IMR-90 (cell line): ENCODE measurements around the gene WBP1L. TPM values are rescaled to one million over a fixed set of nuclear protein-coding genes. Genes with fewer than 3 reads are reported as not detected.

Experiments
- ATAC-seq: fragments of 200-7000 bp; cut with Tn5 transposase; 2 replicates; pipeline ENCODE4 v1.9.1; 2020; ENCODE audit warnings: low read depth, mild to moderate bottlenecking, moderate library complexity
- BruUV-seq: library from RNA; stranded (reverse); fragments of 400-500 nt; replicated peaks from 2 replicates; lab custom pipeline; 2021; lab: Mats Ljungman, UMichigan
- CTCF ChIA-PET: fragments of 300-600 bp; formaldehyde crosslinking; extraction: SDS; loops from one replicate; lab custom pipeline; 2021; ENCODE audit warnings: antibody characterized with exemption; lab: Yijun Ruan, JAX
- POLR2A ChIA-PET: fragments of 300-600 bp; sonication (Branson Sonifier 250); formaldehyde crosslinking; loops from one replicate; lab custom pipeline; 2022; ENCODE audit warnings: antibody characterized with exemption; ENCODE audit not compliant: unreplicated experiment; lab: Charles Lee
- DNase-seq: peaks from one replicate; pipeline ENCODE4 v3.0.0; 2013
- H2AFZ ChIP-seq: replicated peaks from 2 replicates; pipeline ENCODE3; 2013; ENCODE audit warnings: low read length, mild to moderate bottlenecking; ENCODE audit not compliant: poor library complexity
- H2AK5ac ChIP-seq: 2 replicates; pipeline ENCODE4 v1.6.1; 2013; ENCODE audit warnings: low read depth, low read length, inconsistent platforms
- H2AK9ac ChIP-seq: replicated peaks from 2 replicates; pipeline ENCODE3; 2013; ENCODE audit warnings: mild to moderate bottlenecking, low read depth, low read length, moderate library complexity; ENCODE audit not compliant: poor library complexity
- H2BK120ac ChIP-seq: 2 replicates; pipeline ENCODE4 v1.6.1; 2013; ENCODE audit warnings: low read depth, low read length, inconsistent platforms
- H2BK15ac ChIP-seq: 3 replicates; pipeline ENCODE4 v1.6.1; 2013; ENCODE audit warnings: low read depth, low read length, inconsistent platforms
- H2BK20ac ChIP-seq: 2 replicates; pipeline ENCODE4 v1.6.1; 2013; ENCODE audit warnings: low read depth, mild to moderate bottlenecking, inconsistent platforms, low read length, moderate library complexity
- H2BK5ac ChIP-seq: 2 replicates; pipeline ENCODE4 v1.6.1; 2013; ENCODE audit warnings: mild to moderate bottlenecking, low read depth, low read length, inconsistent platforms; ENCODE audit not compliant: poor library complexity, severe bottlenecking
- H3K14ac ChIP-seq: replicated peaks from 2 replicates; pipeline ENCODE4 v1.6.1; 2013; ENCODE audit warnings: low read depth, low read length, inconsistent platforms
- H3K18ac ChIP-seq: 2 replicates; pipeline ENCODE4 v1.6.1; 2013; ENCODE audit warnings: low read depth, low read length, control low read depth
- H3K23ac ChIP-seq: 2 replicates; pipeline ENCODE4 v1.6.1; 2013; ENCODE audit warnings: low read depth, low read length, inconsistent platforms
- H3K27ac ChIP-seq: 2 replicates; pipeline ENCODE4 v1.5.1; 2013; ENCODE audit warnings: mild to moderate bottlenecking, control low read depth, low read length; ENCODE audit not compliant: insufficient read depth
- H3K27me3 ChIP-seq: 2 replicates; pipeline ENCODE4 v1.6.1; 2013; ENCODE audit warnings: low read length; ENCODE audit not compliant: control insufficient read depth, insufficient read depth
- H3K36me3 ChIP-seq: 2 replicates; pipeline ENCODE4 v1.6.1; 2013; ENCODE audit warnings: low read length, mixed read lengths; ENCODE audit not compliant: control insufficient read depth, insufficient read depth
- H3K4ac ChIP-seq: 2 replicates; pipeline ENCODE4 v1.6.1; 2013; ENCODE audit warnings: low read depth, low read length, inconsistent platforms
- H3K4me1 ChIP-seq: 2 replicates; pipeline ENCODE4 v1.6.1; 2013; ENCODE audit warnings: low read length, mixed read lengths; ENCODE audit not compliant: control insufficient read depth, insufficient read depth
- H3K4me2 ChIP-seq: 2 replicates; pipeline ENCODE4 v1.6.1; 2013; ENCODE audit warnings: low read depth, mild to moderate bottlenecking, control low read depth, low read length, moderate library complexity
- H3K4me3 ChIP-seq: 2 replicates; pipeline ENCODE4 v1.5.1; 2013; ENCODE audit warnings: low read depth, mild to moderate bottlenecking, control low read depth, low read length, moderate library complexity; ENCODE audit not compliant: insufficient read depth
- H3K56ac ChIP-seq: 2 replicates; pipeline ENCODE4 v1.6.1; 2013; ENCODE audit warnings: low read length, inconsistent platforms; ENCODE audit not compliant: insufficient read depth; ENCODE audit errors: extremely low read depth
- H3K79me1 ChIP-seq, 2 experiments: 2 replicates each; pipeline ENCODE4 v1.6.1; 2013; ENCODE audit warnings: low read length in 2 of 2, inconsistent platforms in 1 of 2, low read depth in 1 of 2
- H3K9ac ChIP-seq: 2 replicates; pipeline ENCODE4 v1.6.1; 2013; ENCODE audit warnings: low read depth, low read length, control low read depth
- H3K9me1 ChIP-seq: 2 replicates; pipeline ENCODE4 v1.6.1; 2013; ENCODE audit warnings: low read length, inconsistent platforms; ENCODE audit not compliant: insufficient read depth
- H3K9me3 ChIP-seq: 2 replicates; pipeline ENCODE4 v1.6.1; 2013; ENCODE audit warnings: low read length; ENCODE audit not compliant: control insufficient read depth, insufficient read depth
- H4K20me1 ChIP-seq: 2 replicates; pipeline ENCODE4 v1.6.1; 2013; ENCODE audit warnings: low read length, inconsistent platforms; ENCODE audit not compliant: insufficient read depth
- H4K5ac ChIP-seq: 2 replicates; pipeline ENCODE4 v1.6.1; 2013; ENCODE audit warnings: mild to moderate bottlenecking, low read depth, low read length, control low read depth
- H4K8ac ChIP-seq, 2 experiments: 2 replicates each; pipeline ENCODE4 v1.6.1; 2013; ENCODE audit warnings: low read depth in 2 of 2, low read length in 2 of 2, control low read depth in 1 of 2, inconsistent platforms in 1 of 2
- H4K91ac ChIP-seq: 2 replicates; pipeline ENCODE4 v1.6.1; 2013; ENCODE audit warnings: low read depth, low read length, inconsistent platforms; ENCODE audit not compliant: insufficient read depth
- BHLHE40 ChIP-seq: fragments of 150-350 bp; IDR thresholded peaks from 2 replicates; pipeline ENCODE4 v1.6.1; 2016; ENCODE audit warnings: mild to moderate bottlenecking, low read depth, low read length
- CEBPB ChIP-seq: IDR thresholded peaks from 2 replicates; pipeline ENCODE4 v1.6.1; 2012; ENCODE audit warnings: low read depth, low read length, improper control_type of control experiment
- CHD1 ChIP-seq: IDR thresholded peaks from 2 replicates; pipeline ENCODE4 v1.6.1; 2012; ENCODE audit warnings: low read depth, low read length, improper control_type of control experiment
- CTCF ChIP-seq: conservative IDR thresholded peaks from 2 replicates; pipeline ENCODE4 v1.5.1; 2012; ENCODE audit warnings: mild to moderate bottlenecking, low read depth, low read length, improper control_type of control experiment
- FOS ChIP-seq: fragments of 150-350 bp; IDR thresholded peaks from 2 replicates; pipeline ENCODE4 v1.6.1; 2016; ENCODE audit warnings: low read depth, low read length
- MAFK ChIP-seq: IDR thresholded peaks from 2 replicates; pipeline ENCODE4 v1.6.1; 2012; ENCODE audit warnings: low read depth, low read length, improper control_type of control experiment
- MAZ ChIP-seq: IDR thresholded peaks from 2 replicates; pipeline ENCODE4 v1.6.1; 2012; ENCODE audit warnings: low read depth, mild to moderate bottlenecking, low read length, improper control_type of control experiment, moderate library complexity, borderline replicate concordance
- MXI1 ChIP-seq: IDR thresholded peaks from 2 replicates; pipeline ENCODE4 v1.6.1; 2012; ENCODE audit warnings: low read depth, mild to moderate bottlenecking, low read length, moderate library complexity, borderline replicate concordance
- NFE2L2 ChIP-seq: fragments of 150-350 bp; IDR thresholded peaks from 2 replicates; pipeline ENCODE4 v1.6.1; 2016; ENCODE audit warnings: low read depth, mild to moderate bottlenecking, low read length
- POLR2A ChIP-seq: IDR thresholded peaks from 2 replicates; pipeline ENCODE4 v1.6.1; 2012; ENCODE audit warnings: mild to moderate bottlenecking, low read depth, low read length
- RAD21 ChIP-seq: IDR thresholded peaks from 2 replicates; pipeline ENCODE4 v1.6.1; 2012; ENCODE audit warnings: low read length, improper control_type of control experiment
- RCOR1 ChIP-seq: IDR thresholded peaks from 2 replicates; pipeline ENCODE4 v1.6.1; 2012; ENCODE audit warnings: mild to moderate bottlenecking, low read length, improper control_type of control experiment; ENCODE audit not compliant: insufficient replicate concordance
- RFX5 ChIP-seq: IDR thresholded peaks from 2 replicates; pipeline ENCODE4 v1.8.0; 2012; ENCODE audit warnings: low read depth, mild to moderate bottlenecking, low read length, moderate library complexity
- SMC3 ChIP-seq: fragments of 150-350 bp; IDR thresholded peaks from 2 replicates; pipeline ENCODE4 v1.6.1; 2016; ENCODE audit warnings: low read depth, mild to moderate bottlenecking, antibody characterized with exemption, low read length, moderate library complexity
- USF2 ChIP-seq: fragments of 150-350 bp; IDR thresholded peaks from 2 replicates; pipeline ENCODE4 v1.6.1; 2017; ENCODE audit warnings: mild to moderate bottlenecking, antibody characterized with exemption, low read length, low read depth
- WGBS, 2 experiments: methylation state at CpG; one replicate each; pipeline versions ENCODE4 v1.1.5 to v1.1.7; 2013; ENCODE audit warnings: missing lambda C conversion rate in 2 of 2; ENCODE audit not compliant: insufficient read length in 1 of 2; ENCODE audit errors: extremely low coverage in 2 of 2; 5-methylcytosine and 5-hydroxymethylcytosine counted together
- dilution Hi-C: fragments of 300-500 bp; cut with HindIII; formaldehyde crosslinking; loops from one replicate; pipeline ENCODE4 v1.14.3; 2018; ENCODE audit warnings: low sequenced_read_pairs; ENCODE audit not compliant: unreplicated experiment
- in situ Hi-C: fragments of 300-500 bp; cut with MboI; formaldehyde crosslinking; loops from 3 replicates; pipeline ENCODE4 v1.14.3; 2019; ENCODE audit warnings: low sequenced_read_pairs, inconsistent platforms, mixed read lengths
- intact Hi-C: fragments of 100-400 bp; cut with micrococcal nuclease; formaldehyde crosslinking; loops from 2 replicates; pipeline ENCODE4 v1.10.0; 2022
- polyA plus RNA-seq, 3 experiments: library from polyadenylated mRNA; depleted of rRNA; stranded (reverse); fragments of >200 nt; gene quantifications; 2 replicates each; pipeline ENCODE4 v1.2.3, GENCODE V29; 2012; ENCODE audit warnings: low replicate concordance in 1 of 3
- total RNA-seq: library from RNA; depleted of rRNA; stranded (reverse); fragments of >200 nt; gene quantifications from 2 replicates; pipeline ENCODE4 v1.2.3, GENCODE V29; 2012
- TF ChIP-seq, protein P1 (sequence below): fragments of 150-350 bp; IDR thresholded peaks from 2 replicates; pipeline ENCODE4 v1.6.1; 2016; ENCODE audit warnings: low read depth, mild to moderate bottlenecking, low read length, moderate library complexity, borderline replicate concordance

Gene WBP1L
- total and polyA plus RNA-seq, 2 of the 4 experiments (the other 2 are of a cell fraction): 20.7 to 31.0 TPM

DNA sequence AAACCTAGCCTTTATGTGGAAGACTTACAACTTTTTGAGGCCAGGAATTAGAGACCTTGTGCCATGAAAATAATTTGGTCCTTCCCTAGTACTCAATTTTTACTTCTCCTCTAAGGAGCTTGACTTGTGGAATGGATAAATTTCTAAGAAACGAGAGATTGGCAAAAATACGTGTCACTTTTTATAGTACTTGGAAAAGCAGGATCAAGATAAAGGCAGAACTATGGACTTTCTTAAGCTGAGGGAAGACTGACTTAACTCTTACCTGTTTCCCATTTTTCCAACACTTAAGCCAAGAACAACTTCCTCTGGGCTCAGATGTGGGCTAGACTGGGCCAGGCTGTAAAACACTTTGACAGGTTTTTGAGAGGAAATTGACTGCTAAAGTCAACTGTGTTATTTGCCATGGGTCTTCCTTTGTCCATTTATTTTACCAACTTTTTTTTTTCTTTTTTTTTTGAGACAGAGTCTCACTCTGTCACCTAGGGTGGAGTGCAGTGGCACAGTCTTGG is 2.0 kb upstream of the WBP1L start:
- DNase-seq (no peak), ATAC-seq (no peak)
- intact Hi-C loops: loop anchor here (5.0 kb wide), 1 partner anchor 41 kb away; no protein-coding TSS in a partner anchor
- no peak overlapping the region for H3K18ac ChIP-seq
- no peaks in the 10 kb centered on the region for H3K9me3 ChIP-seq
- no peak overlapping the region for H4K91ac ChIP-seq
- no peak overlapping the region for H4K8ac ChIP-seq
- peaks cover 8% of the 10 kb centered on the region; the same call in 1 of the 2 replicates for H3K9me1 ChIP-seq
- no peak overlapping the region for H4K5ac ChIP-seq
- H3K4me2 ChIP-seq: no peak overlapping the region
- peaks cover 16 to 30% of the 10 kb centered on the region in 2 experiments for H3K79me1 ChIP-seq
- H3K27ac ChIP-seq: no peak overlapping the region
- peaks cover 11% of the 10 kb centered on the region; the same call in 1 of the 2 replicates for H4K20me1 ChIP-seq
- no peak overlapping the region for H3K23ac ChIP-seq
- no TSS peak for BruUV-seq
- dilution Hi-C loops: no loop called here
- no peak overlapping the region for H2BK20ac ChIP-seq
- H3K36me3 ChIP-seq: peaks cover 3% of the 10 kb centered on the region
- TF ChIP-seq NFE2L2 (no peak), MAFK (no peak), SMC3 (no peak), CEBPB (no peak), RAD21 (no peak), CTCF (no peak), MAZ (no peak), FOS (no peak), POLR2A (no peak), USF2 (no peak), MXI1 (no peak), RCOR1 (no peak), BHLHE40 (no peak), CHD1 (no peak), RFX5 (no peak)
- TF ChIP-seq, protein P1, sequence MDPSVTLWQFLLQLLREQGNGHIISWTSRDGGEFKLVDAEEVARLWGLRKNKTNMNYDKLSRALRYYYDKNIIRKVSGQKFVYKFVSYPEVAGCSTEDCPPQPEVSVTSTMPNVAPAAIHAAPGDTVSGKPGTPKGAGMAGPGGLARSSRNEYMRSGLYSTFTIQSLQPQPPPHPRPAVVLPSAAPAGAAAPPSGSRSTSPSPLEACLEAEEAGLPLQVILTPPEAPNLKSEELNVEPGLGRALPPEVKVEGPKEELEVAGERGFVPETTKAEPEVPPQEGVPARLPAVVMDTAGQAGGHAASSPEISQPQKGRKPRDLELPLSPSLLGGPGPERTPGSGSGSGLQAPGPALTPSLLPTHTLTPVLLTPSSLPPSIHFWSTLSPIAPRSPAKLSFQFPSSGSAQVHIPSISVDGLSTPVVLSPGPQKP: no peak
- no peak overlapping the region for H2BK15ac ChIP-seq
- H3K4me3 ChIP-seq: no peak overlapping the region
- H3K9ac ChIP-seq: no peak overlapping the region
- POLR2A ChIA-PET: no interaction called here
- no peaks in the 10 kb centered on the region for H3K4me1 ChIP-seq
- H3K4ac ChIP-seq: no peak overlapping the region
- no peak overlapping the region for H2BK120ac ChIP-seq
- H2AFZ ChIP-seq: no peak overlapping the region
- no CpG with 5 or more reads among the region's 2 CpGs for WGBS, 2 experiments
- in situ Hi-C loops: no loop called here
- H3K56ac ChIP-seq: no peak overlapping the region
- H2AK9ac ChIP-seq: no peak overlapping the region
- no peaks in the 10 kb centered on the region for H3K27me3 ChIP-seq
- CTCF ChIA-PET: no interaction called here
- no peak overlapping the region for H3K14ac ChIP-seq
- no peak overlapping the region for H2AK5ac ChIP-seq
- no peak overlapping the region for H2BK5ac ChIP-seq
